DMS153 (cell line): ENCODE results near the gene NKX1-1.
"Not testable (repeated sequence)": the region's sequence is repeated elsewhere in the genome, so short reads cannot be mapped to it uniquely, and the experiment has no call there.

Source experiments
- DNase-seq: peaks from one replicate; lab custom pipeline; 2025; lab: John Stamatoyannopoulos, UW

NKX1-1 gene

GRCh38 chr4:1406394-1406980 is at the start of gene NKX1-1:
NKX1-1 (minus strand) TSS chr4:1406442; CDS start chr4:1406442, 0 bp downstream.
- DNase-seq = no peak

DNA sequence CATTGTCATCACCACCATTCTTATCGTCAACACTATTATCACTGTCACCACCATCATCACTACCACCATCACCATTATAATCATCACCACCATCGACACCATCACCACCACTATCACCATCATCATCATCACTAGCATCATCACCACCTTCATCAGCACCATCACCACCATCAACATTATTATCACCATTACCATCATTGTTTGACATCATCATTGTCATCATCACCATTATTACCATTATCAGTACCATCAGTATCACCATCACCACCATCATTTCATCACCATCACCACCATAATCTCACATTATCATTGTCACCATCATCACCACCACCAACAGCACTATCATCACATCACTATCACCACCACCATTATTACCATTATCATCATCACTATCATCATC is 47.5 kb upstream of the NKX1-1 start:
- DNase-seq = no peak

DNA sequence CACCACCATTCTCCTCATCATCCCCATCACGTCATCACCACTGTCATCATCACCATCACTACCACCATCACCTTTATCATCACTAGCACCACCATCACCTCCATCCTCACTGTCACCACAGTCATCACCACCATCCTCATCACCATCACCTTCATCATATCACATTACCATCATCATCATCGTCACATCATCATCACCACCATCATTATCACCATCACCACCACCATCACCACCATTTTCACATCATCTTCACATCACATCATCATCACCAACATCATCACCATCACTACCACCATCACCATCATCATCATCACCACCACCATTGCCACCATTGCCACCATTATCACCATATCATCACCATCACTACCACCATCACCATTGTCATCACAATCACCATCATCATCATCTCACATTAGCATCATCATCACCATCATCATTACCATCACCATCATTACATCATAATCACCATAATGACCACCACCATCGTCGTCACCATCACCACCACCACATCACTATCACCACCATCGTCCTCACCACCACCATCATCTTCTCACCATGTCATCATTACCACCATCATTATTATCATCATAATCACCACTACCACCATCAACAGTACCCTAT is 46.3 kb upstream of the NKX1-1 start:
- DNase-seq = no peak

- DNase-seq = no peak
These were observed 45.5 kb upstream of the NKX1-1 start for GRCh38 chr4:1451752-1452122.

DNA sequence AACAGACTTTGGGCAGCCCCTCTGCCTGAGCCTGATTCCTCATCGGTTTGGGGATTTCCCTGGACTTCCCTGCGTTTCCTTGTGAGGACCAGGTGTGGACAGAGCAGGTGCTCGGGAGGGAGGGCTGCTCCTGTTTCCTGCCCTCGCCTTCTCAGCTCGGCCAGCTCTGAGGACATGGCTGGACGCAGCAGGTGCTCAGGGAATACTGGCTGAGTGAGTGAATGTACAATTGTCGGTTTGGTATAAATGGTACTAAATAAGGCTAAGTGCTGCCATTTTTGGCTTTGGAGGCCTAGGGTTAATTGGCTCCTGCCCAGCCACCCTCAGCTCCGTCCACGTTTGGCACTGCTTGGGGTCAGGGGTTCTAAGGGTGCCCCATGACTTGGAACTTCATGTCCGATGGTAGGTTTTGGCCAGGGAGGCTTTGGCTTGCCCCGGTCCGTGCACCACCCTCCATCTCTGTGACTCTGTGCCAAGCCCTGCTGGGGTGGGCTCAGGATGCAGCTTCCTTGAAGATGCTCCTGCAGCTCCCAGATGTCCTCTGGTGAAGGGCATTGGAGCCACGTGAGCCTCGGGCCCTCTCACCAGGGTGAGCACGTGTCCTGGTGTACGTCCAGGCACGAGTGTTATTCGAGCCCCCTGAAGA is 45.0 kb upstream of the NKX1-1 start:
- no peak for DNase-seq

GRCh38 chr4:1449833-1450741 is 43.8 kb upstream of the NKX1-1 start:
- no peak for DNase-seq

DNA sequence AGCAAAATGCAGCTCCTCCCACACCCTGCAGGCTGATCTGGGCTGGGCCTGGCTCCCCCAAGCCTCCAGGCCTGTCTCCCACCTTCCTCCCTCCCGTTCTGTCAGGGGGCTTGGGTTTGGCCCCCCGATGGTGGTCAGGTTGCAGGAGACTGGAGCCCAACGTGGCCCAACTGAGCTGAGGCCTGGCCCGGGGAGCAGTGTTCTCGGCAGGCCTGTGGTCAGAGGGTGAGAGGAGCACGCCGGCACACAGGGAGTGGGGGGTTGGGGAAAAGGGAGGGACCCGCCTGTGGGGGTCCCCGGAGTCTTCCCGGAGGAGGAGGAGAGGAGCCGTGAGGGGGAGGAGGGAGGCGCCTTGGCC is 43.2 kb upstream of the NKX1-1 start:
- DNase-seq = no peak

GRCh38 chr4:1448589-1449420 is 42.6 kb upstream of the NKX1-1 start:
- no peak for DNase-seq

DNA sequence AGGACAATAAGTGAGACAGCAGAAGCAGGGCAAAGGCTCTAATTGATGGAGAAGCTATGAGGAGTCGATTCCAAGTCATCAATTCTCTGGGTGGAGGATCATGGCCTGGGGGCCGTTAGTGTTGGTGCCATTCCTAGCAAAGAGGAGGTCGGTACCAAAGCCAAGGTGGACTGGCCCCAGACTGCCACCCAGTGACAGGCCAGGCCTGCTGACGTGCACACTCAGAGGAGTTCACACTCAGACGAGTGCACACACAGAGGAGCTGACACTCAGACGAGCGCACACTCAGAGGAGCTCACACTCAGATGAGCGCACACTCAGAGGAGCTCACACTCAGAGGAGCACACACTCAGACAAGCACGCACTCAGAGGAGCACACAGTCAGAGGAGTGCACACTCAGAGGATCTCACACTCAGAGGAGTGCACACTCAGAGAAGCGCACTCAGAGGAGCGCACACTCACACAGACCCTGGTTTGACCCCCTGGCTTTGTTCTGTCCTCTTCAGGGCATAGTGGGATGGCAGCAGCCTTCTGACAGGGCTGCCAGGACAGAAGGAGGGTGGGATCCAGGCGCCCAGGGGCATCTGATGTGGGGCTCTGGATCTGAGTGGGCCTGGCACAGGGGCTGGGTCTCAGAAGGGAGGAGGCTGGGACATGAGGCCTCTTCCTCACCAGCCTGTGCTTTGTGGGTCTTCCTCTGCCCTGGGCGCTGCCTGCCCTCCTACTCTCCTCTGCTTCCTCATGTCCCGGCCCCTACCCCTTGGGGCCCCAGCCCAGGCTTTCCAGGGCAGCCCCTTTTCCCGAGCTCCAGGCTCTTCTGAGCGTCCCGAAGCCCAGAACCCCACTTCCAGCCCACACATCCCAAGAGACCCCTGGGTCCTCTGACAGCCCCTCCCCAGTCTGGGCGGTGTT is 41.7 kb upstream of the NKX1-1 start:
- DNase-seq = no peak

DNA sequence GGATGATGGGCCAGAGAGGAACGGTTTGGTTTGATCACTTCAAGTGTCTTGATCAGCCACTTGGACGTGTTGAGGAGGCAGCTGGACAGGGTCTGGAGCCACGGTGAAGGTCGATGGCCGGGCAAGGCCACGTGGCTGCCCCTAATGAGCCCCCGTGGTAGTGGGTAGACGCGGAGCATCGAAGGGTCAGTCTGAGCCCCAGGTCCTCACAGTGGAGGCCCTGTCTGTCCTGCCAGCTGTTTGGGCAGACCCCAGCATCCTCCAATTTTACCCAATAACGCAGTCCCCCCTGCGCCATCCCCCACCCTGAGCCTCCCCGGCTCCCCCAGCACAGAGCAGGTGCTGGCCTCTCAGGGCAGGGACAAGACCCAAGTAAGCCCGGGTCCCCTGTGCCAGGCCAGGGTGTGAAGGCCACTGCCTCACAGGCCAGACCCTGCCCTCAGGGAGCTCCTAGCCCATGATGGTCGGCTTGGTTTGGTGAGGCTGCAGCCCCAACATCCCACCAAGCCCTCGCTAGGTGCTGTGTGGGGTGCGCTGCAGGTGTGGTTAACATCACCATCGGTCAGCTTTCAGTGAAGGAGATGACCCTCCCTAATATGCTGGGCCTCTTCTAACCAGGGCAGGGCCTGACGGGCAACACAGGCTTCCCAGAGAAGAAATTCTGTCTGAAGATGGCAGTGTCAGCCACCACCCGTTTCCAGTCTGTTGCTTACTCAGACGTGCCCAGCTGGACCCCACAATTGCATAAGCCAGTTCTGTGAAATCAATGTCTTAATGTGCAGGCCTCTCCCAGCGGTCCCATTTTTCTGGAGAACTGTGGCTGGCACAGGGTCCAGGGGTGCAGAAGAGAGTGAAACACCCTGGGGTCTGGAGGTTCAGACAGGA is 40.5 kb upstream of the NKX1-1 start:
- no peak for DNase-seq

DNA sequence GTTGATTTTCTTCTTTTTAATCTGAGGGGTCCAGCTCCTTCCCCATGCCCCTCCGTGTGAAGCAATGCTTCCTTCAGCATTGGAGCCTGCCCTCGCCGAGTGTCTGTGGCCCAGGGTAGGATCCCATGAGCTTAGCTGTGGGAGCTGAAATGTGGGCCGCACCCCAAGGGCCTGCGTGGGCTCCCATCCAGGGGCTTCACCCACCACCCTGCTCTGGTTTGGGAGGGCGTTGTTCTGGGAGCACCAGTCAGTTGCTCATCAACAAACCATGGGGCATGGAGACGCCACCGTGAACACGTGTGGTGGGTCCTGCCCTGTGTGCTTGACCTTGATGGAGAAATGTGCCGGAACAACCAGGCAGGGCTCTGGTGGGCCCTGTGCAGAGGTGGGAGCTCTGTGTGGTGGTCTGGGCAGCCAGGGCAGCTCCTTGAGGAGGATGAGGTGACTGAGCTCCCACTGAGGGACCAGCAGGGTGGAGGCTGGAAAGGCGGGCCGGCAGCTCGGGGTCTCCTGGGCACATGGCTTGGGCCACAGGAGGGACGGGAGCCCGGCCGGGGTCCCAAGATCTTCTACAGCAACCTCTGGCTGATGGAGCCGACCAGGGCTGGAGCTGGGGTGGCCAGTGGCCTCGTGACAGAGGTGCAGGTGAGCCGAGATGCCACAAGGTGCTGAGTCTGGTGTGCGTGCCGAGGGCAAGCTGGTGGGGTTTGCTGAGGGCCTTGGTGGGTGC is 39.6 kb upstream of the NKX1-1 start:
- DNase-seq = no peak

DNA sequence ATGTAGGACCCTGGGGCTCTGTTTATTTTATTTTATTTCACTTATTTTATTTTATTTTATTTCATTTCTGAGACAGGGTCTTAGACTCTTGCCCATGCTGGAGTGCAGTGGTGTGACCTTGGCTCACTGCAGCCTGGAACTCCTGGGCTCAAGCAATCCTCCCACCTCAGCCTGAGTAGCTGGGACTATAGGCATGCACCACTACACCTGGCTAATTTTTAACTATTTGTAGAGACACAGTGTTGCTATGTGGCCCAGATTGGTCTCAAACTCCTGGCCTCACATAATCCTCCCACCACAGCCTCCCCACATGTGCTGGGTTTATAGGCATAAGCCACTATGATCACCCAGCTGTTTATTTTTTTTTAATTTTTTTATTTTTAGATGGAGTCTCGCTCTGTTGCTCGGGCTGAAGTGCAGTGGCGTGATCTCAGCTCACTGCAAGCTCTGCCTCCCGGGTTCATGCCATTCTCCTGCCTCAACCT is 37.5 kb upstream of the NKX1-1 start:
- not testable (repeated sequence) for DNase-seq

- DNase-seq = no peak
These were observed 20.8 kb upstream of the NKX1-1 start for GRCh38 chr4:1427010-1427409.

GRCh38 chr4:1421657-1422056 is 15.4 kb upstream of the NKX1-1 start:
- no peak for DNase-seq

DNA sequence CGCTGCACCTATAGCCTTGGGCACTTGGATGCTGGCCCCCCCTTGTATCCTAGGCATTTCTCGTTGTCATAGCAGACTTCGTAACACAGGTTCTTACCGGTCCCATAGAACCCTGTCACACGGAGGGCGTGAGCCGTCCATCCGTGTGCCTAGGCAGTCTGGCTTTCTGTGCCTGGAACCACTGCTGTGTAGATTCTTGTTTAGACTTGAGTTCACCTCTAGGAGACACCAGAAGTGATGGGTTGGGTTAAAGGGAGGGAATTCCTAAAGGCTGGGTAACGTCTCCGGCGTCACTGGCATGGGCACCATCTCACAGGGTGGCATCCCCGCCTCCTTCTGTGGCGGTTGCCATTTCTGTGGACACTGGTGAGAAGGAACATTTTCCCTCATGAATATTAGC is 13.5 kb upstream of the NKX1-1 start:
- no peak for DNase-seq

DNA sequence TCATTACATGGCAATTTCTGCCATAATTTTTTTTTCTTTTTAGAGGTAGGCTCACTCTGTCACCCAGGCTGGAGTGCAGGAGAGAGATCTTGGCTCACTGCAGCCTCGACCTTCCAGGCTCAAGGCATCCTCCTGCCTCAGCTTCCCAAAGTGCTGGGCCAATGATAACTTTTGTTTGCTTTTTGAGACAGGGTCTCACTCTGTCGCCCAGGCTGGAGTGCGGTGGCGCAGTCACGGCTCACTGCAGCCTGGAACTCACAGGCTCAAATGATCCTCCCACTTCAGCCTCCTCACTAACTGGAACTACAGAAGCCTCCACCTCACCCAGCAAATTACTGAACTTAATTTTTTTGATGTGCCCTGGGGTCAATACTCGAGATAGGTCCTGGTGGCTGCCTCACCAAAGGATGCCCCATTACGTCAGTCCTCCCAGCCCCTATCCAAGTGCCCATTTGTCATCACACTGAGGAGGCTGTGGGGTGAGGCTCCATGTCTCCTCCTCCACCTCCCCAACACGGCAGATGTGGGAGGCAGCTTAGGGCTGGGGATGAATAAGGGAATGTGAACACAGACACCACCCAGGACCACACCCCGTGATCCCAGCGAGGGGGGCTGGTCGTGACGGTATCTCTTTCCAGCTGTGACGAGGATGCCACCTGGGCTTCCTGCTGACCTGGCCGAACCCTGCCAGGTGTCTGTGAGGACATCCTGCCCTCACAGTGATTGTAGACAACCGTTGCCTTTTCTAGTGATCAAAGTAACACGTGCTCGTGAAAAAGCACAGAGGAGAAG is 12.4 kb upstream of the NKX1-1 start:
- DNase-seq = no peak

DNA sequence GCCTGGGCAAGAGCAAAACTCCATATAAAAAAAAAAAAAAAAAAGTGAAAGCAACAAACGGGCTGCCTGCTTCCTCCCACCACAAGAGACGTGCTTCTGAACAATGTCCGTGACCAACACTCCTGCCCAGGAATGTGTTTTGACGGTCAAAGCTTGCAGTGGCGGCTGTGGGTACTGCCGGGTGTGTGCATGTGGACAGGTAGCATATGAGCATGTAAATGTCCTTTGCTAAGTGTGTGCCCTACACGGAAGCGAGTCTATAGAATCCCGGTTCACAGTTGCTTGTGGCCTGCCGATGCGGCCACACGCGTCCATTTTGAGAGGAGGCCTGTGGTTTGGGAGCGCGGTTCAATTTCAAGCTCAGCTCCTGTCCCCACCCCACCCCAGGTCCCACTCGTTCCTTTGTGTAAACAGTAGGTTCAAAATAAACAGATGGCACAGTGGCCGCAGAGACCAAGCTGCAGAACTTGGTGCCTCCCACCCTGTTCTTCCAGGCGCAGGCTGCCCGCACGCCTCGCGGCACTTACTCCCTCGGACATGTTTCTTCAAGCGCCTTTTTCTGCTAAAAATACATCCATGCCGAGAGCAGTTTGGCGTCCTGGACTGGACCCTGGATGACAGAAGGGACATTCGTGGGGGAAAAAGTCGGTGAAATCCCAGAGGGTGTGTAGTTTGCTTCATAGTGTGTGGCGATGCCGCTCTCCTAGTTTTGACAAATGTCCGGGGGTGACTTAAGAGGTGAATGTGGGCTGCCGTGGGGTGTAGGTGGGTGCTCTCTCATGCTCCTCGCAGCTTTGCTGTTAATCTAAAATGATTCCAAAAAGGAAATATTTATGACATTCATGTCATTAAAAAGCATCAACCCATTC is 11.5 kb upstream of the NKX1-1 start:
- no peak for DNase-seq
